ENCODE data around the gene HBQ1.

GRCh38 chr16:165539-166374 is 14.5 kb upstream of the HBQ1 start, which contains the start of gene HBM:
- no peak for TF ChIP-seq POLR2A (IDR thresholded peaks at IDR 0.05; ENCODE audit: low read depth)
- TF ChIP-seq CTCF (IDR thresholded peaks at IDR 0.05), result no peak

Data from esophagus muscularis mucosa (tissue), 3 donors.